Measurements from ENCODE around the gene SLC5A6.

Gene SLC5A6
- total RNA-seq, result 29.5 to 37.1 reads per million in 2 donors

GRCh38 chr2:27211943-27212625 is at the start of gene SLC5A6, which contains the start of gene ATRAID:
SLC5A6 (minus strand) TSS chr2:27212268; CDS start chr2:27207650, 4,618 bp downstream.
ATRAID (plus strand) TSS chr2:27212041; CDS start chr2:27212369, 328 bp downstream.
- peak; percentile 80 for DNase-seq

GRCh38 chr2:27261241-27261925 is 49.3 kb upstream of the SLC5A6 start:
- no peak for DNase-seq

- DNase-seq, result no peak
Measured at GRCh38 chr2:27258051-27258450, 46.0 kb upstream of the SLC5A6 start.

DNA sequence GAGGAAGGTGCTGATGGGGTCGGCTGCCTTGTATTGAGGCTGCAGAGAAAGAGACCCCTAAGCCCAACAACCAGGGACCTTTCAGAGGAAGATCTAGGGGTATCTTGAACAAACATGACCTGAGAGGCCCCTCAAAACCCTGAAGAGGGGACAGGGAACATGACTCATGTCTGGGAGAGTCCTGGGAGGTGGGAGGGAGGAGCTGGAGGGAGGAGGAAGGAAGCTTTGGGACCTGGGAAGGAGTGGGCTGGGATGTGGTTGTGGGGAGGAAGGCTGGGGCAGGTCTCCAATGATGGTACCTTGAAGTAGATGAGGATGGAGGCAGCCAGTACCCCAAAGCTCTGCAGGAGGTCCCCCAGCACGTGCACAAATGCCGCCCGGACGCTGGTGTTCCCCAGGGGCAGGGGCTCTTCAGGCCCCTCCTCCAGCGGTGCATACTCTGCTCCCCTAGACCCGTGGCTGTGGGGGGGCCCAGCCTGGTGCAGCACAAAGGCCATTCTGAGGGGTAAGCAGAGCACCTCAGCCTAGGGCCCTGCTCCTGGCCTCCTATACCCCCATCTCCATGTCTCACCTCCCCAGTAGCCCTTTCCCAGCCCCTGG is 44.9 kb upstream of the SLC5A6 start:
- no peak for DNase-seq

- DNase-seq, result no peak
Measured at GRCh38 chr2:27255660-27256059, 43.6 kb upstream of the SLC5A6 start.

DNA sequence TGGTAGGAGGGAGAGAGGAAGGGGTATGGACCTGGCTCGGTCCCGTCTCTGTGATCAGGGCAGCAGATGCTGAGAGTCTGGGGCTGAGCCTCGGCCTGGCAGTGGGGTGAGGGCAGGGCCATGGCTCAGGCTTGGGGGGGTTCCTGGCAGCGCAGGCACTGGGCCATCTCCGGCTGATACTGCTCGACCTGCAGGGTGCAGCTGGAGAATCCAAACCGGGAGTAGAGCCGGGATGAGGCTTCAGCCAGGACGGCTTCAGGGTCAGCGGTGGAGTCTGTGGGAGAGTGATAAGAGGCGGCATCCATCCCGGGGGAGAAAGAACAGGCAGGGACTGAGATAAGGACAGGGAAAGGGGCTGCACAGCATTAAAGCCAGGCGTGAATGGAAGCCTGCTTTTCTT is 43.1 kb upstream of the SLC5A6 start:
- DNase-seq, result no peak

DNA sequence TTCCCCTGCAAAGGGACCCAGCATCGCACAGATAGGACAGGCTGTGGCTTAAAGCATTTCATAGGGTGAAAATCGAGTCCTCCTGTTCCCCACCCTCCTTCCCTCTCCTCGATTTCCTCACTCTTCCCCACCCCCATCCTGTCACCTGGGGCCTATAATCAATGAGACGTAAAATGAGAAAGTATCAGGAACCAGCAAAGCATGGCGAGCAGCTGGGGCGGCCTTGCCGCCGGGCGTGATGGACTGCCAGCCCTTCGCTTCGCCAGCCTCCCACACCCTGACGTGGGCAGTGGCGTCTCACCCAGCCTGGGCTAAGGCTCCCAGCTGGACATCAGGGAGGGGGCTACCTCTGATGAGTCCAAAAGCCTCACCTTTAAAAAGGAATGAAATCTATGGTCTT is 39.7 kb upstream of the SLC5A6 start:
- no peak for DNase-seq

DNA sequence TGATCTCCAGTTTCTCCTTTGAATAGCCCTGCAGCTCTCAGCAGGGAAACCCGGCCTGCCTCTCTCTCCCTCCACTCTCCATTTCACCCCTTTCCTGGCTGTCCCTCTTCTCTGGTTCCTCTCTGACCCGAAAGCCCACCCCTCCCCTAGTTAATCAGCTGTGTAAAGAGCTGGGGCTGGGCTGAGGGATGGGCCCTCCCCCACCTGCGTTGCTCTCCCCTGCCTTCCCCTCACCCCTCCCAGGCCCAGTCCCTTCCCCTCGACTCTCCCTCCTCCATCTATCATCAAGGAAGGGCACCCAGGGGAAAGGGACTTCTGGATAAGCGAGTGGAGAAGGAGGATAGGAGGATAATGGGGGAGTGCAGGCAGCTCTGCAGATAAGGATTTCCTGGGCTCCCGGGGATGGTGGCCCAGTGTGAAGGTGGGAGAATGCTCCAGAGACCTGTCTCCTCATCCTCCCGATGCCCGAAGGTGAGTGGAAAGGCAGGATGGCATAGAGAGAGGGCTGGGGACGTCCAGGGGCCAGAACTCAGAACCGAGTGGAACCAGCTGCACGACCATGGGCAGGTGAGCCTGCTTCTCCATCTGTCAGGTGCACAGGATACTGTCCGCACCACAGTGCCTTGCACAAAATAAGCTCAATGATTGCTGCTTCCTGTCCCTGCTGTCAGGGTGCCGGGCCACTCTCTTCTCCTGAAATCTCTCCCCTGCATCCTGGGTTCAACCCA is 38.7 kb upstream of the SLC5A6 start:
- no peak for DNase-seq

- DNase-seq, result no peak
Measured at GRCh38 chr2:27249891-27250651, 38.0 kb upstream of the SLC5A6 start.

- DNase-seq, result no peak
Measured at GRCh38 chr2:27249159-27249890, 37.3 kb upstream of the SLC5A6 start.

DNA sequence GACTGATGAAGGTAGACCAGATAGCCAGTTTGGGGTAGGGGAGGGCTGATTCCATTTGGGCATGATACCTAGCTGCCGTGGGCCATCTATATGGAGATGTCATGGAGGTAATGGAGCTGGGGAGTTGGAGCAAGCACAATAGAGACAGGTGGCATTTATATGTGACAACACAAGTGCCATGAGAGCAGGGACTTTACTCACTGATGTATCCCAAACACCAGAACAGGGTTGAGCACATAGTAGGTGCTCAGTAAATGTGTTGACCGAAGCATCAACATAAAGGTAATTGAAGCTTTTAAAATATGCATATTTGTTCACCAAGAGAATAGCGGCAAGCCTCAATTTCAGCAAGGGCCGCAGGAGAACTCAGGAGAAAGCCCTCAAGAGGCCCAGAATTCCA is 35.8 kb upstream of the SLC5A6 start:
- DNase-seq, result no peak

DNA sequence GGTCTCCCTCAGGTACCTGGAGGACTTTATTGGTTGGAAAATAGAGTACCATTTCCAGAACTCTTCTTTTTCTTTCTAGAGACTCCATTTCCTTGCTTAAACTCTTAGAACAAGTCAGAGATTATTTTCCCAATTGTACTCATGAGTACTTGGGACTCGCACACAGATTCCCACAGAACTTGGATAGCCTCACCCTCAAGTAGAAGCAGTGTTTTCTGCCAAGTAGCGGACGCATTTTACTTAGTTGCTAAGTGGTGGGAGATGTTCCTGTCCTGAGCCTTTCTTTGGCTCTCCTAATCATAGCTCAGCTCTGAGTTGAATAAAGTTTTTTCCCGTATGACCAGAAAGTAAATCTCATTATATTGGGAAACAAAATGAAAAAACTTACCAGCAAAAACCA is 33.6 kb upstream of the SLC5A6 start:
- DNase-seq, result no peak

DNA sequence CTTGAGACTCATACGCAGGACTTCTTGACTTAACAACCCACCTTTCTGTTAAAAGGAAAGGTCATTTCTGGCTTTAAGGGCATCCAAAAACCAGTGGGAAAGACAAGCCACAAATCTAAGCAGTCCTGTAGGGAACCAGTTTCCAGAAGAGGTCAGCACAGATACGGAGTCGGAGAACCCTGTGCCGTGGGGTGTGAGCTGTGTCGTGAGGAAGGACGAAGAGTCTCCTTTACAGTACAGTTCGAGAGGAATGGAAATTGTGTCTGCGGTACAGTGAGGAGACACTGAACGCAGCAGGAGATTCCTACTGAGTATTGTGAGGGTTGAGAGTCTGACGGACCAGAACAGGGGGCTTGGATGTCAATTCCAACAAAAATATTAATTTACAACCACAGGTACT is 33.0 kb upstream of the SLC5A6 start:
- DNase-seq, result no peak

- no peak for DNase-seq
Measured at GRCh38 chr2:27243391-27244130, 31.5 kb upstream of the SLC5A6 start.

DNA sequence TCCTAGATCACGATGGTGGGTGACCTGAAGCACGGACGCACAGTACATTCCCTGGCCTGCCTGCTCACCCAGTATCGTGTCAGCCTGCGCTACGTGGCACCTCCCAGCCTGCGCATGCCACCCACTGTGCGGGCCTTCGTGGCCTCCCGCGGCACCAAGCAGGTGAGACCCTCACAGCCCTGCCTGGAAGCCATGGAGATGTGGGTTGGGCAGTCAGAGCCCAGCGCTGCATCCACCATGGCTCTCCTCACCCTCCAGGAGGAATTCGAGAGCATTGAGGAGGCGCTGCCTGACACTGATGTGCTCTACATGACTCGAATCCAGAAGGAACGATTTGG is 30.5 kb upstream of the SLC5A6 start:
- DNase-seq, result no peak

DNA sequence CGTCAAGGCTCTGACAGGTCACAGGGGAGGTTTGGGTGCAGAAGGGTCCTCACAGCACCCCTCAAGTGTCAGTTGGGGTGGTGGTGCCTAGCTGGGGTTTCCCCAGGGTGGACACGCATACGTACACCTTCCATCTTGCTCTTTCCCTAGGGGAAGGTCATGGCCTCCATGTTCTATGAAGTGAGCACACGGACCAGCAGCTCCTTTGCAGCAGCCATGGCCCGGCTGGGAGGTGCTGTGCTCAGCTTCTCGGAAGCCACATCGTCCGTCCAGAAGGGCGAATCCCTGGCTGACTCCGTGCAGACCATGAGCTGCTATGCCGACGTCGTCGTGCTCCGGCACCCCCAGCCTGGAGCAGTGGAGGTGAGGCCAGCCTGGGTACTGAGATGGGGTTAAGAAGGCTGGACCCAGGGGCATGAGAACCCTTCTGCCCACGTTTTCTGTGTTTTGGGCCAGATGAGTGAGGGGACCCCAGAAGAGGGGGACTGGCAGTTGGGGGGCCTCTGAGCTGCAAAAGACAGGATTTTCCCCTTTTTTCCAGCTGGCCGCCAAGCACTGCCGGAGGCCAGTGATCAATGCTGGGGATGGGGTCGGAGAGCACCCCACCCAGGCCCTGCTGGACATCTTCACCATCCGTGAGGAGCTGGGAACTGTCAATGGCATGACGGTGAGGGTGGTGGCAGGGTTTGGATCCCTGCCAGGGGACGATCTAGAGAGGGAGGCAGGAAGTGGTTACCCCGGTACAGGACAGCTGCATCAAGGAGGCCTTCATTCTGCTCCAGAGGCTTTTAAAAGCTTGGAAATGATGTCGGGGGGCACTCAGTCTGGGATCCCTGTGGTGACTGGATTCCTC is 29.9 kb upstream of the SLC5A6 start:
- DNase-seq, result no peak

- DNase-seq, result no peak
Measured at GRCh38 chr2:27240406-27240805, 28.3 kb upstream of the SLC5A6 start.

DNA sequence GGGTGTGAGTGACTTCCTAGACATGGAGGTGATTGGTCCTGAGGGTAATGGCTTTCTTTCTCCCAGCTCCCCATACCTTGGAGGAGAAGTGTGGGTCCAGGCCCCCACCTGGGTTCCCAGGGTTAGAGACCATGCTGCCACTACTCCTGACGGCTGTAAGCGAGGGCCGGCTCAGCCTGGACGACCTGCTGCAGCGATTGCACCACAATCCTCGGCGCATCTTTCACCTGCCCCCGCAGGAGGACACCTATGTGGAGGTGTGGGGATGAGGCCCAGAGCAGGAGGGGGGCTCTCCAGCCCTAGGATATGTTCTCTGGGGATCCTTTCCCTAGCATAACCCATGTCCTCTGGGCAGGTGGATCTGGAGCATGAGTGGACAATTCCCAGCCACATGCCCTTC is 26.9 kb upstream of the SLC5A6 start:
- no peak for DNase-seq

- DNase-seq, result no peak
Measured at GRCh38 chr2:27237341-27237945, 25.4 kb upstream of the SLC5A6 start.

DNA sequence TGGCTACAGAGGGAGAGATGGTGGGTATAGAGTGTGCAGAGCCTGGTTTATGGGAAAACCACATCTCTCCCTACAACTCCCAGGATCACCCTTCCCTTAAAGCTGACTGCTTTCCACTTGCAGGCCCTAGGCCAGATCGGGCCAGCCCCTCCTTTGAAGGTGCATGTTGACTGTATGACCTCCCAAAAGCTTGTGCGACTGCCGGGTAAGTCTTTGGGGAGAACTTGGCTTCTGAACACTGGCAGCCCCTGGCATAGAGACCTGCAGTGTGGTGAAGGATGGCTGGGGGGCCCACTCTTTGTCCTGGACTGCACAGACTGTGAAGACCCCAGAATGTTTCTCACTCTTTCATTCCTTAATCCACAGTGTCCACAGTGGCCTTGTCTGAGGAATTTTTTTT is 24.6 kb upstream of the SLC5A6 start:
- no peak for DNase-seq

Measured in activated gamma-delta T cell (primary cell).